HG02981 (cell line): Measurements from ENCODE around the gene MAPK8IP3.
"Not testable (repeated sequence)": the region's sequence is repeated elsewhere in the genome, so short reads cannot be mapped to it uniquely, and the experiment has no call there.

ENCODE experiments used
- ATAC-seq: cut with Tn5 transposase; IDR thresholded peaks from one replicate; pipeline ENCODE4 v1.9.1; 2021; ENCODE audit warnings: mild to moderate bottlenecking, moderate library complexity; ENCODE audit not compliant: unreplicated experiment

MAPK8IP3 gene

DNA sequence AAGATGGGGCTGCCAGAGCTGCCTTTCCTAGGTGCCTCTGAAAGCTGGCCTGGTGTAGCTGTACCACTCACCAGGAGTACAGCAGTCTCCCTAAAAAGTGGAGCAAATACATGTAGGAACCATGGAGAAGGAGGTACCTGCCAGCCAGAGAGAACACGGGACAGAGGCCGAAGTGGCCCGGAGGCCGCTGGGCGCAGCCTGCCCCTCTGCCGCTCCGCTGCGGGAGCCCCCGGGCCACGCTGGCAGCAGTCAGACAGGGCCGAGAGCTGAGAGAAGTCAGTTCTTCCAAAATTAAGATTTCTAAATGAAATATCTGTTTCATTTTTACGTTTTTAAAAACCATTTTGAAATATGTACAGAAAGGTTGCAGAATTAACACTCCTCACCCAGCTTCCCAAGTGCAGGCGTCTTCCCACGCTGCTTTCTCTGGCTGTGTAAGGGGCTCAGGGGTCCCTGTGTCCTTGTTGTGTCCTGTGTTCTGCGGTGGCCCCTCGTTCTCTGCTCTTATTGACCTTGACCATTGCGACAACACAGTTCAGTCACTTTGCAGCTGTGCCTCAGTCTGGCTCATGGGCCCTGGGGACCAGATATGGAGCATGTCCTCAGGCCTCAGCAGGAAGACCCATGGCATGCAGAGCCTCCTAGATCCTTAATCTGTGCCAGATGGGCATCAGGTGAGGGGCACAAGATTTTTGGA lies 5.0 kb downstream of the MAPK8IP3 start:
- ATAC-seq = no peak

DNA sequence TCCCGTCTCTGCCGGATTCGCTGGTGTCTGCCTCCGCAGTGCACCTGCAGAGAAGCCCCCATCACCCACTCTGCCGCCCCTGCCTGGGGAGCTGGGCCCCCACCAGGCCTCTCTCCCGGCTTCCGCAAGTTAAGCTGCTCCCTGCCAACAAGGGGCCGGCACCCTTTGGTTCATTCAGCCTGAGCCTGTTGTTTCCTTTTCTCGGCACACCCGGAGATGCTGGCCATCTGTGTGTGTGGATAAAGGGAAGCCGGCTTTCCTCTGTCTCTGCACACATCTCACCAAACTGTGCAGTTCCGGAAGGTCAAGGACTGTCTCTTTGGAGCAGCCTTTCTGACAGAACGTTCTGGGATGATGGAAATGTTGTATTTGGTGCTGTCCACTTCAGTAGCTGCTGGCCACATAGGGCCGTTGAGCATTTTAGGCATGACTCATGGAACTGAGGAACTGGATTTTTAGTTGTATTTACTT lies 6.8 kb downstream of the MAPK8IP3 start:
- ATAC-seq = no peak

DNA sequence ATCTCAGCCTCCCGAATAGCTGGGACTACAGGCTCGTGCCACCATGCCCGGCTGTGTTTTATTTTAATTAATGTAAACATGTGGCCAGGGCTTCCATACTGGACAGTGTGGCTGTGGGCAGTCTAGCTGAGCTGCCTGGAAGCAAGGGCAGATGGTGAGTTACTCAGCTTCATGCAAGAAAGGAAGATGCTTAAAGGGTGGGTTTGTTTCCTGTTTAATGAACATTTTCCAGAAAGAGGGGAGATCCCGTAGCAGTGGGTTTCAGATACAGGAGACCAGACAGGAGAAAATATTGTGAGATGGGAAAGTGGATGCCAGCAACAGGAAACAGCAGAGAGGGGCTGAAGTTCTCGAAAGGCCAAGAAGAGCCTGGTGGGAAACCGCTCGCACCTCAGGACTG lies 7.3 kb downstream of the MAPK8IP3 start:
- ATAC-seq = no peak

DNA sequence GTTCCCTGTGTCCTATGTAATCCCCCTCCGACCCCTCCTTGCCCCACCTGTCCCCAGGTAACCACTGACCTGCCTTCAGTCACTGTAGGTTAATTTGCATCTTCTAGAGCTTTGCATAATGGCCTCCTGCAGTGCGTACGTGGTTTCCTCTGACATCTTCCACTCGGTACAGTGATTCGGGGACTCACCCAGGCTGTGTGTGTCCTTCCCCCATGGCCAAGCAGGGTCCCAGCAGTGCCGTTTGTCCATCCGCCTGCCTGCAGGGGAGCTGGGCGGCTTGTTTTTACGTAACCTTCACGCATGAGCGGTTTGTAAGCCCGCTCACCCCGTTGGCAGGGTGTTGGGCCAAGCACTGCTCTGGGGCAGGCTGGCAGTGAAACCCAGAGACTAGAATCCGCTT lies 7.9 kb downstream of the MAPK8IP3 start:
- ATAC-seq = peak; percentile 48

DNA sequence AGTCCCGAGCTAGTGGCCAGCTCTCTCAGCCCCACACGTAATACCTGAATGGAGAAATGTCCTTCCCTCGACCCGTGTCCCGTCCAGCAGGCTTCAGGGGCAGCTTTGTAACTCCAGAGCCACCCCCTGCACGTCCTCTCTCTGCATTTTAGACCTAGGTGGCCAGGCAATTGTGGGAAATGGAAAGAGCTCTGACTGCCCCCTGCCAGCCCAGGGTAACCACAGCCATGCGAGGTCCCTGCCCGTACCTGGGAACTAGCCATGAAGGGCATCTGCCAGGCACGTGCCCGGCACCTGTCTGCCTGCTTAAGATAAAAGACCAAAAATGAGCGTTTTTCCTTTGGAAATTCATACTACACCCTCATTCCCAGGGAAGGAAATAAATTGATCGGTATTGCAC lies 9.2 kb downstream of the MAPK8IP3 start:
- no peak for ATAC-seq

DNA sequence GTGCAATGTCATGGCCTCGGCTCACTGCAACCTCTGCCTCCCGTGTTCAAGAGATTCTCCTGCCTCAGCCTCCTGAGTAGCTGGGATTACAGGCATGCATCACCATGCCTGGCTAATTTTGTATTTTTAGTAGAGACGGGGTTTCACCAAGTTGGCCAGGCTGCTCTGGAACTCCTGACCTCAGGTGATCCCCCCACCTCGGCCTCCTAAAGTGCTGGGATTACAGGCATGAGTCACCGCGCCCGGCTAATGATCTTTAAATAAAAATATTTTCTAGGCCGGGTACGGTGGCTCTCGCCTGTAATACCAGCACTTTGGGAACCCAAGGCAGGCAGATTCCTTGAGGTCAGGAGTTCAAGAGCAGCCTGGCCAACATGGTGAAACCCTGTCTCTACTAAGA lies 12.2 kb downstream of the MAPK8IP3 start:
- not testable (repeated sequence) for ATAC-seq

DNA sequence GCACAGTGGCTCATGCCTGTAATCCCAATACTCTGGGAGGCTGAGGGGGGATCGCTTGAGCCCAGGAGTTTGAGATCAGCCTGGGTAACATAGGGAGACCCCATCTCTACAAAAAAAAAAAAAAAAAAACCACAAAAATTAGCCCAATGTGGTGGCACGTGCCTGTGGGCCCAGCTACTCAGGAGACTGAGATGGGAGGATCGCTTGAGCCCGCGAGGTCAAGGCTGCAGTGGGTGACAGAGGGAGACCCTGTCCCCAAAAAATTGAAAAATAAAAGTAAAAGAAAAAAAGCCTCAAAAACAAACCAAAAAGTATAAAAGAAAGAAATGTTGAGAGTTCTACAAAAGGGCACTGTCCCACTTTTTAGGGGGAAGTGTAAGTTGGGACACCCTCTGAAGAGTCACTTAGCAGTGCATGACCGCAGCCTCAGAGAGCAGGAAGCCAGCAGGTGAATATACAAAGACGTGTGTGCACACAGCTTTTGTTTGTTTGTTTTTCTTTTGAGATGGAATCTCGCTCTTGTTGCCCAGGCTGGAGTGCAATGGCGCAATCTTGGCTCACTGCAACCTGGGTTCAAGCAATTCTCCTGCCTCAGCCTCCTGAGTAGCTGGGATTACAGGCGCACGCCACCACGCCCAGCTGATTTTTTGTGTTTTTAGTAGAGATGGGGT lies 13.7 kb downstream of the MAPK8IP3 start:
- ATAC-seq = not testable (repeated sequence)

DNA sequence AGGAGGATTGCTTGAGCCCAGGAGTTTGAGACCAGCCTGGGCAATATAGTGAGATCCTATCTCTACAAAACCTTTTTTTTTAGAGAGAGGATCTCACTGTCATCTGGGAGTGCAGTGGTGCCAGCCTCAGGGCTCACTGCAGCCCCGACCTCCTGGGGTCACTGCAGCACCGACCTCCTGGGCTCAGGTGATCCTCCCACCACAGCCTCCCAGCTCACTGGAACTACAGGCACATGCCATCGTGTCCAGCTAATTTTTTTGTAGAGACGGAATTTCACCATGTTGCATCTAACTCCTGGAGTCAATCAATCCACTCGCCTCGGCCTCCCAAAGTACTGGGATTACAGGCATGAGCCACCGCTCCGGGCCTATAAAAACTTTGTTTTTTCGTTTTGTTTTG lies 15.4 kb downstream of the MAPK8IP3 start:
- ATAC-seq = no peak

DNA sequence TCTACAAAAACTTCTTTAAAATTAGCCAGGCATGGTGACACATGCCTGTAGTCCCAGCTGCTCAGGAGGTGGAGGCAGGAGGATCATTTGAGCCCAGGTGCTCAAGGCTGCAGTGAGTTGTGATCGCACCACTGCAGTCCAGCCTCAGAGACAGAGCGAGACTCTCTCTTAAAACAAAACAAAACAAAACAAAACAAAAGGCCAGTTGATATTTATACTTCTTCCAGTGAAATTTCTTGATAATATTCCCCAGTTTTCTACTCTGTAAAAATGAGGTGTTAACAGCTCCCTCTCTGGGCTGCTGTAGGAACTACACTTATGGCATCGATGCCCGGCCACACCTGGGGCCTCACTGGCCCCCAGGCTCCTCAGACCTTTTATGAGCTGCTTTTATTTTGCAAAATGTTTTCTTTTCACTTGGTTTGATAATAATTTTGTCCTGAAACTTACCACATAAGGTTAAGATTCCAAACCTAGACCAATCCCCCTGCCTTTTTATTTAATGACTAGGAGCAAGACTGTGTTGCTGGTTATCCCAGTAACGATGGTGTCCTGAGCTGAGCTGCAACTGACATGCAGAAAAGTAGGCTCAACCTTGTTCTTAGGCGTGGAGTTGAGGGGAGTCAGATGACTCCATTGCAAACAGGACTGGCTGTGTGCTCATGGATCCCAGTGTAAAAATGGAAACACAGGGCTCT lies 17.6 kb downstream of the MAPK8IP3 start:
- ATAC-seq = no peak

DNA sequence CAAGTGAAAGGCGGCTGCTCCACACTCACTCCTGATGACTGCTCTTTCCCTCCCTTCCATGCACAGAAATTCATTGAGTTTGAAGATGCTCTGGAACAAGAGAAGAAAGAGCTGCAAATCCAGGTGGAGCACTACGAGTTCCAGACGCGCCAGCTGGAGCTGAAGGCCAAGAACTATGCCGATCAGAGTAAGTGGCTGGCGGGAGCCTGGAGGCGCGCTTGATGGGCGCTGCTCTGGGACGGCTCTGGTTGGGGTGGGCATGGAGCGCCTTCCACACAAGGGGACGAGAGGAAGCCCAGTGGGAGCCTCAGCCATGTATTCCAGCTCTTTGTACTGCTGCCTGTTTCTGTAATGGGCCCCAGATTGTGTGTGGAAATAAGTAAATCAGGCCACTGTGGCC lies 18.5 kb downstream of the MAPK8IP3 start:
- no peak for ATAC-seq

DNA sequence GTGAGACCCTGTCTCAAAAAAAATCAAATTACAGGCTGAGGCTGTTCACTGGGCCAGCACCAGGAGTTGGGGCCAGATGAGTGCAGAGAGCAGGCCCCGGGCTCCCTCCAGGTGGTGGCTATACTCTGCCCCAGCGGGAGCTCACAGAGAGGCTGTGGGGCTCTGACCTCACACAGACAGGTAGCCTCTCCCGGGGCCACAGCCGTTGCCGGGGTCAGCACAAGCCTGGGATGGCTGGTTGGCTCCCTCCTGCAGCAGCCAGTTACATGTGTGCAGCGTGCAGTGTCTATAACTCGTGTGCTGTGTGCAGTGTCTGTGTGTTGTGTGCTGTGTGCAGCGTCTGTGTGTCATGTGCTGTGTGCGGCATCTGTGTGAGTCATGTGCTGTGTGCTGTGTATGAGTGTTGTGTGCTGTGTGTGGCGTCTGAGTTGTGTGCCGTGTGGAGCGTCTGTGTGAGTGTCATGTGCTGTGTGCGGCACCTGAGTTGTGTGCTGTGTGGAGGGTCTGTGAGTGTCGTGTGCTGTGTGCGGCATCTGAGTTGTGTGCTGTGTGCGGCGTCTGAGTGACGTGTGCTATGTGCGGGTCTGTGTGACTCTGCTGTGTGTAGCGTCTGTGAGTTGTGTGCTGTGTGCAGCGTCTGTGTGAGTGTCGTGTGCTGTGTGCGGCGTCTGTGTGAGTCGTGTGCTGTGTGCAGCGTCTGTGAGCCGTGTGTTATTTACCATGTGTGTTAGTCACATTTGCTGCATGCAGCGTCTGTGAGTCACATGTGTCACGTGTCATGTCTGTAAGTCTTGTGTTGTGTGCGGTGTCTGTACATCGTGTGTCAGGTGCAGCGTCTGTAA lies 20.9 kb downstream of the MAPK8IP3 start:
- ATAC-seq = no peak

DNA sequence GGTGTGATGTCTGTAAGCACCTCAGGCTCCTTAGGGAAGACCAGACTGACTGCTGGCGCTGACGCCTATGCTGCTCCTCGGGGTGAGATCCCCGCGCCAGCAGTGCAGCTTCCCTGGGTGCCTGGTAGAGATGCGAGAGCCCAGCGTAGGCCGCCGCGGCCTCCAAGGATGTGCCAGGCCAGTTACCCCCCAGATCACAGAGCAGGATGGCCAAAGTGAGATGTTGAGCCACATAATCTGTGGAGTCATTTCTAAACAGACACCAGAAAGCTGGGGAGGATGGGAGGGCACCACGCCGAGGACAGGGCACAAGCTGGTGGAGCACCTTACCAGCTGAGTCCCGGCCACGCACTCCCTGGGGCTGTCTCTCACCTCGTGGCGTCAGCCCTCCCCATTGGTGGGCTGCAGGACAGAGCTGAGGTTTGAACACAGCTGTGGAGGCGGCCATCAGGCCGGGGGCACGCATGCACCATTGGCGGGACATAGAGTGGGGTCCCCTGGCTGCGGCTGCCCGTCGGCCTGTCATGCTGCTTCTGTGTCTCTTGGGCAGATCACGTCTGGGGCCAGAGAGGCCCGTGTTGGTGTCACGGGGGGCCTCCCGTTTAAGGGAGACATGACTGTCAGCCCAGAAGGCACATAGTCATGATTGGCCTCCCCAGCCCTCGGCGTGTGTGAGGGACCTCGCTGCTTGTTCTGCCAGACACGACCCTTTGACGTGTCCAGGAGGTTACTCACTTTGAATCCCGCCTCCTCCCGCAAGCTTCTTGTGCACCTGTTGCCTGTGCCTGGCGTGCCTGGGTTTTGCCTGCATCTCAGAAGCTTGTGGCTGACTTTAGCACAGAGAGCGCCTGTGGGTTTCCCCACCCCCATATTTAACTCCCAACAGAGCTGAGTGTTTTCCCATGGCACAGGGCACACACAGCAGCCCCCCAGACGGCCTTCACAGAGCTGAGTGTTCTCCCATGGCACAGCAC lies 21.9 kb downstream of the MAPK8IP3 start:
- no peak for ATAC-seq

DNA sequence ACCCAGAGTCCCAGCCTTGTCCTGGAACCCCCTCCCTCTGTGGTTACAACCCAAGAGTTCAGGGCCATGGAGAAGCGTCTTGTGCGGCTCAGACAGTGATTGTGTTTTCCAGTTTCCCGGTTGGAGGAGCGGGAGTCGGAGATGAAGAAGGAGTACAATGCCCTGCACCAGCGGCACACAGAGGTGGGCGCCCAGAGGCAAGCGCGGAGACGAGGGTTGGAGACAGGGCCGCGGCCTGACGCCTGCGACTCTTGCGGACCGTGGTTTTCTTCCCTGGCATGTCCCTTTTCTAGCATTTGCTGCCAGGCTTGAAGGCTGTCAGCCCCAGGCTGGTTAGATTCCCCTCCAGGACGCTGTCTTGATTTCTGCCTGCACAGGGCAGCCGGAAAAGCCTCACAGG lies 23.0 kb downstream of the MAPK8IP3 start:
- ATAC-seq = no peak

DNA sequence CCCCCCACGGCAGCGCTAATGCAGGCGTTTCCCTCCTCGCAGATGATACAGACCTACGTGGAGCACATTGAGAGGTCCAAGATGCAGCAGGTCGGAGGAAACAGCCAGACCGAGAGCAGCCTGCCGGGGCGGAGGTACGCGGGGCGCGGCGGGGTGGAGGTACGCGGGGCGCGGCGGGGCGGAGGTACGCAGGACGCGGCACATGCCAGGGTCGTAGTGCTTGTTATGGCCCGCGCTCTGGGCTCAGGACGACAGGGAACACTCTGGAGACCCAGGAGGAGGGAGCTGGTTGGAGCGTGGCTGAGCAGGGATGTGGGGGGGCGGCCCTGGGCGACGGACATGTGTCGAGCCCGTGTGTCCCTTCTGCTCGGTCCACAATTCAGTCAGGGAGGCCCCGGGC lies 23.4 kb downstream of the MAPK8IP3 start:
- ATAC-seq = no peak

DNA sequence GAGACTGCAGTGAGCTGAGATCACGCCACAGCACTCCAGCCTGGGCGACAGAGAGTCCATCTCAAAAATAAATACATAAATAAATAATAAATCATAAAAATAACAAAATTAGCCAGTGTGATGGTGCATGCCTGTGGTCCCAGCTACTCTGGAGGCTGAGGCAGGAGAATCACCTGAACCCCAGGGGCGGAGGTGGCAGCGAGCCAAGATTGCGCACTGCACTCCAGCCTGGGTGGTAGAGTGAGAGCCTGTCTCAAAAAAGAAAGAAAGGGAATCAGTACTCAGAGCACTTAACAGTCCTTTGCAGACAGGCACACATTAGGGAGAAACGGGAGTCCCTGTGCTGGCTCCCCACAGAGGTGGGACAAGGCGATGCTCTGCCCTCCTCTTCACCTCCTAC lies 25.1 kb downstream of the MAPK8IP3 start:
- ATAC-seq = no peak

DNA sequence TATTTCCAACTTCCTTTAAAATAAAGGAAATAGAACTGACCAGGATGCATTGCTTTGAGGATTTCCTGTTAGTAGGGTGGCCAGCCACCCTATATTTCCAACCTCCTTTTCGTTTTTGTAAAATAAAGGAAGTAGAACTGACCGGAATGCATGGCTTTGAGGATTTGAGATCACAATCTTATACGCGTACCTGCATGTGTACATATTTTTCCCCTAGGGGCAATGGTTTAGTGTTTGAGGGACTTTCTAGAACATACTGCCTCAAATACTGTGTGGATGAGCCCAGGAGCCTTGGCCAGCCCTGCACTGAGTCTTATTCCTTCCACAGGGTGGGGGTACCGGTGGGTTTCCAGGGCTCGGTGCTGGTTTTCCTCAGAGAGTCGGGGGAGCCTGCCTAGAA lies 25.6 kb downstream of the MAPK8IP3 start:
- no peak for ATAC-seq

DNA sequence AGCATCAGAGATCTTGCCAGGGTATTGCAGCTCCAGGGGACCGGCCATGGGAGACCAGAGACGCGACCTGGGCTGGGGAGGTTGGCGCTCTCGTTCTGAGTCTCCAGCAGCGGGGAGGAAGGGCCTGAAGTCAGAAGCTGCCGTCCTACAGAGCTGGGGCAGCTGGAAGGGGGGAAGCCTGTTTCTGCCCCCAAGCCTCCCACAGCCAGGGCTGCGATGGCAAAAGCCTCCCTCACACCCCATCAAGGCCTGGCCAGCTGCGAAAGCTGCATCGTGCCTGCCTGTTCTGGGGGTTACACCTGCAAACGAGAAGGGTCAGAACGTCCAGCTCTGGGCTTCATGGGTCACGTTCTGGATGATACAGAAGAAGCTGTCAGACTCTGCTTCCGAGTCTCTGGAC lies 26.1 kb downstream of the MAPK8IP3 start:
- no peak for ATAC-seq

DNA sequence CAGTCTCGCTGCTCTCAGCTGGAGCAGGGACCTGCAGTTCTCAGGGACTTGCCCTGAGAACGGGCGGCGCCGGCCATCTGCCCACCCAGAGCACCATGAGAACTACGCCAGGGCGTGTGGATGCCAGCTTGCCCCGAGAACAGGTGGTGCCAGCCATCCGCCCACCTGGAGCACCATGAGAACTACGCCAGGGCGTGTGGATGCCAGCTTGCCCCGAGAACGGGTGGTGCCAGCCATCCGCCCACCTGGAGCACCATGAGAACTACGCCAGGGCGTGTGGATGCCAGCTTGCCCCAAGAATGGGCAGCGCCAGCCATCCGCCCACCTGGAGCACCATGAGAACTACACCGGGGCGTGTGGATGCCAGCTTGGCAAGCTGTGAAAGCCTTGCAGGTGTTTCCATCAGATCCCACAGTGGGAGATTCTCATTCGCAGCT lies 26.6 kb downstream of the MAPK8IP3 start:
- ATAC-seq = not testable (repeated sequence)

DNA sequence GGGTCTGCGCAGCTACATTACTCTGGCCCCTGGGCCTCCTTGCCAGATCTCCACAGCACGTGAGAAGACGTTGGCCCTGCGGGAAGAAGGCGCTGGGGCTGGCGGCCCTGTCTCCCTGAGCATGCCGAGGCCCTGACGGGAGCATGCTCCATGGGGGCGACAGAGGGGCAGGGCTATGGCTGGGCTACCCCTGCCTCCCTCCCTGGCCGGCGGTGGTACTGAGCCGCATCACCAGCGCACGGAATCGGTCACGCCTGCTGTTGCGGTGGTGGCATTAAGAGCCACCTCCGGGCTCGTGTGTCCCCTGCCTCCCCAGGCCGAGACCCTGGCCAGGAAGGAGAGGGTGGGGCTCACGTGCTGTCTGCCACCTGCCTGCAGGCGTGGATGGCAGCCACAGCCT lies 28.1 kb downstream of the MAPK8IP3 start:
- no peak for ATAC-seq

DNA sequence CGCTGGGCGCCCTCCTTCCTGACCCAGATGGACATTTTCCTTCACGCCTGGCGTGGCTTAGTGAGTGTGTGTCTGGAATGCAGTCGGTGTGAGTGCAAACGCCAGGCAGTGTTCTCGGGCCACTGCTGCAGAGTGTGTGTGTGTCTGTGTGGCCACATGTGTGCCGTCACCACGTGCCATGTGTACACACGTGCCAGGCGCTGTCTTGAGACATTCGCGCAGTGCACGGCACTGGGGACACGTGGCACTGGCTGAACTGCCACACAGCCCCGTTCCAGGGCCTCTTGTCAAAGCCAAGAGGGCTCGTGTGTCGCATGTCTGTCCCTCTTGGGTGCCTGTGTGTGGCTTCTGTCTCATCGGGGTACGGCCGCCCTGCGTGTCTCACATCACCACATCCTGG lies 28.8 kb downstream of the MAPK8IP3 start:
- no peak for ATAC-seq
